Stimulated activated CD8-positive, alpha-beta memory T cell treated with anti-CD3 and anti-CD28 coated beads, Interleukin-12 subunit alpha, Interleukin-12 subunit beta, amount 100 ng/mL, for 1 hour (primary cell): ENCODE results near the gene TMEM14C.
"Not testable (repeated sequence)": the region's sequence is repeated elsewhere in the genome, so short reads cannot be mapped to it uniquely, and the experiment has no call there.

Source experiments
- DNase-seq: peaks from one replicate; pipeline ENCODE4 v3.0.0-alpha.2; 2020; ENCODE audit warnings: low read depth

TMEM14C gene

GRCh38 chr6:10720960-10721849 is 1.7 kb upstream of the TMEM14C start:
- not testable (repeated sequence) for DNase-seq

- DNase-seq, result no peak
These were observed 860 bp upstream of the TMEM14C start for GRCh38 chr6:10721850-10722569.

- DNase-seq, result no peak
These were observed 375 bp upstream of the TMEM14C start for GRCh38 chr6:10722570-10722819.

- no peak for DNase-seq
These were observed 654 bp downstream of the TMEM14C start for GRCh38 chr6:10723567-10723881.

- no peak for DNase-seq
These were observed 2.2 kb downstream of the TMEM14C start for GRCh38 chr6:10725044-10725443.

- DNase-seq, result no peak
These were observed 2.8 kb downstream of the TMEM14C start for GRCh38 chr6:10725716-10726115.

- DNase-seq, result no peak
These were observed 7.4 kb downstream of the TMEM14C start for GRCh38 chr6:10730254-10730653.

GRCh38 chr6:10733151-10733715 is 10.4 kb downstream of the TMEM14C start:
- DNase-seq, result no peak

GRCh38 chr6:10733863-10734262 is 11.0 kb downstream of the TMEM14C start:
- no peak for DNase-seq

- DNase-seq, result no peak
These were observed 13.9 kb downstream of the TMEM14C start for GRCh38 chr6:10736731-10737130.

- no peak for DNase-seq
These were observed 17.2 kb downstream of the TMEM14C start for GRCh38 chr6:10740061-10740460.

GRCh38 chr6:10741643-10742042 is 18.8 kb downstream of the TMEM14C start:
- not testable (repeated sequence) for DNase-seq

GRCh38 chr6:10742251-10742650 is 19.4 kb downstream of the TMEM14C start:
- no peak for DNase-seq

- DNase-seq, result no peak
These were observed 20.6 kb downstream of the TMEM14C start for GRCh38 chr6:10743515-10743914.

- DNase-seq, result no peak
These were observed 22.2 kb downstream of the TMEM14C start for GRCh38 chr6:10745116-10745515.

GRCh38 chr6:10746915-10747250 is 24.0 kb downstream of the TMEM14C start:
- DNase-seq, result no peak

- DNase-seq, result peak; percentile 99
These were observed 24.5 kb downstream of the TMEM14C start, which contains the start of gene TMEM14B for GRCh38 chr6:10747251-10747972. TMEM14B (plus strand) TSS chr6:10747805; CDS start chr6:10749246, 1,441 bp downstream.

- no peak for DNase-seq
These were observed 26.9 kb downstream of the TMEM14C start for GRCh38 chr6:10749734-10750133.

- DNase-seq, result not testable (repeated sequence)
These were observed 27.7 kb downstream of the TMEM14C start for GRCh38 chr6:10750568-10750967.

- not testable (repeated sequence) for DNase-seq
These were observed 28.9 kb downstream of the TMEM14C start for GRCh38 chr6:10751757-10752156.

- no peak for DNase-seq
These were observed 33.2 kb downstream of the TMEM14C start for GRCh38 chr6:10756085-10756484.

GRCh38 chr6:10759312-10759839 is 36.5 kb downstream of the TMEM14C start:
- DNase-seq, result no peak
